IPS DF 6.9 (cell line): ENCODE results near the gene SLC17A4.

Experiments used
- DNase-seq: peaks from one replicate; pipeline ENCODE4 v3.0.0-alpha.2; 2013; ENCODE audit warnings: low read depth, low spot score
- H3K27ac ChIP-seq: one replicate; pipeline ENCODE4 v1.5.1; 2013; ENCODE audit warnings: low read length, control low read depth
- H3K27me3 ChIP-seq: 2 replicates; pipeline ENCODE4 v1.6.1; 2013; ENCODE audit warnings: mild to moderate bottlenecking, low read length; ENCODE audit not compliant: control insufficient read depth, insufficient read depth
- H3K36me3 ChIP-seq: 2 replicates; pipeline ENCODE4 v1.6.1; 2013; ENCODE audit warnings: low read length; ENCODE audit not compliant: control insufficient read depth, insufficient read depth
- H3K4me1 ChIP-seq: 2 replicates; pipeline ENCODE4 v1.6.1; 2013; ENCODE audit warnings: low read length; ENCODE audit not compliant: control insufficient read depth, insufficient read depth
- H3K4me3 ChIP-seq: 2 replicates; pipeline ENCODE4 v1.5.1; 2013; ENCODE audit warnings: mild to moderate bottlenecking, low read length
- H3K9me3 ChIP-seq: 2 replicates; pipeline ENCODE4 v1.6.1; 2013; ENCODE audit warnings: low read length, inconsistent platforms; ENCODE audit not compliant: control insufficient read depth, insufficient read depth
- WGBS: extraction: QIAGEN DNeasy Blood & Tissue Kit; methylation state at CpG from one replicate; pipeline ENCODE4 v1.1.7; 2013; ENCODE audit warnings: mixed read lengths, missing lambda C conversion rate; ENCODE audit not compliant: insufficient read length, insufficient coverage; 5-methylcytosine and 5-hydroxymethylcytosine counted together

The SLC17A4 gene

GRCh38 chr6:25816252-25816651, 61.7 kb downstream of the SLC17A4 start:
- no CpG with 5 or more reads among the region's 2 CpGs for WGBS
- Histone ChIP-seq H3K27ac (no peak overlapping the region), H3K4me1 (peaks cover 4% of the 10 kb centered on the region; the same call in 1 of the 2 replicates), H3K36me3 (no peaks in the 10 kb centered on the region), H3K27me3 (no peaks in the 10 kb centered on the region), H3K9me3 (no peaks in the 10 kb centered on the region), H3K4me3 (no peak overlapping the region)
- no peak for DNase-seq

- H3K27ac ChIP-seq, result no peak overlapping the region
- no peaks in the 10 kb centered on the region for H3K9me3 ChIP-seq
- no peaks in the 10 kb centered on the region for H3K36me3 ChIP-seq
- peaks cover under 1% of the 10 kb centered on the region; the same call in 1 of the 2 replicates for H3K4me1 ChIP-seq
- no peak for DNase-seq
- no peak overlapping the region for H3K4me3 ChIP-seq
- no peaks in the 10 kb centered on the region for H3K27me3 ChIP-seq
Measured at GRCh38 chr6:25821341-25821740, 66.8 kb downstream of the SLC17A4 start.

DNA sequence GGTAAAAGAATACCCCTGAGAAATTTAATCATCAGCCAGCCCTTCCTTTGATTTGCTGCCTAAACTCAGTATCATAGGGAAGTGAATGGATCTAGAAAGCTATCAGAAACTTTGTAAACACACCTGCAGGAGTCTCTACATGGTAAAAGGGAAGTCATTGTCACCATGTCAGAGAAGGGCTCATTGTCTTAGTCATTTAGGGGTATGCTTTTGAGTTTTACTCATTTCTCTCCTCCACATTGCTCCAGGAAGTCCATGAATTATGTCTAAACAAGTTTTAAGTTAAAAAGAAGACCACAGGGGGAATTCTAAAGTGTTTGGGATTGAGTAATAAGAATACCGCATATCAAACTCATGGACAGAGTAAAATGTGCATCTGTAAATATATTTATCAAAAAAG, 74.8 kb downstream of the SLC17A4 start:
- Histone ChIP-seq H3K4me3 (no peak overlapping the region), H3K27ac (no peak overlapping the region), H3K36me3 (no peaks in the 10 kb centered on the region), H3K4me1 (no peaks in the 10 kb centered on the region), H3K9me3 (no peaks in the 10 kb centered on the region), H3K27me3 (no peaks in the 10 kb centered on the region)
- no CpG with 5 or more reads among the region's 1 CpG for WGBS
- DNase-seq, result no peak

DNA sequence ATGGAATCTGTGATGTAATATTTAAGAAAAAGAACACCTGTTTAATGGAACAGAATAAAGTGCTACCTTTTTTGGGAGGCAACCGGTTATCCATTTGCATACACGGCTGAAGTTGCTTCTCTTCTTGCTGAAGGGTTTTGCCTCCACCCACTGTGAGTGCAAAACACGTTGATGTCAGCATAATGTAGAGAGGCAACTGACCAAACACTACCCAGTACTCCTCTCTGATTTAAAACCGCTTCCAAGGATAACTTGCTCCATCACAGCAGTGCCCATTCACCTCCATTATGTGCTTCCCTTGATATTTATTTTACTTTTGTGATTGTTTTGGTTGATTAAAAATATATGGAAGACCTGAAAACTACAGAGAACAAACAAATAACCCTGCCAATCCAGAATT, 75.9 kb downstream of the SLC17A4 start:
- H3K9me3 ChIP-seq, result no peaks in the 10 kb centered on the region
- no CpG with 5 or more reads among the region's 4 CpGs for WGBS
- no peaks in the 10 kb centered on the region for H3K27me3 ChIP-seq
- H3K4me1 ChIP-seq, result no peaks in the 10 kb centered on the region
- H3K27ac ChIP-seq, result no peak overlapping the region
- no peaks in the 10 kb centered on the region for H3K36me3 ChIP-seq
- no peak for DNase-seq
- H3K4me3 ChIP-seq, result no peak overlapping the region
